Activated CD8-positive, alpha-beta T cell treated with anti-CD3 and anti-CD28 coated beads, Interleukin-2, amount 10 ng/mL, durations not matched to agents 7 days and 5 days (primary cell): ENCODE measurements around the gene PTGER4. TPM values are rescaled to one million over a fixed set of nuclear protein-coding genes. Genes with fewer than 3 reads are reported as not detected.
A peak's percentile ranks its signal among the peaks of the same experiment; 100 is the strongest.

Source experiments
- ATAC-seq: fragments of 150-1000 bp; cut with Tn5 transposase; one replicate; pipeline ENCODE4 v1.10.0; 2021; ENCODE audit warnings: moderate library complexity
- CTCF ChIA-PET: fragments of 350-600 bp; sonication (Branson Sonifier 250); formaldehyde crosslinking; loops from one replicate; lab custom pipeline; 2021; ENCODE audit warnings: antibody characterized with exemption; lab: Charles Lee
- POLR2A ChIA-PET: fragments of 350-600 bp; sonication (Branson Sonifier 250); formaldehyde crosslinking; loops from one replicate; lab custom pipeline; 2021; ENCODE audit warnings: antibody characterized with exemption; lab: Charles Lee
- DNase-seq: peaks from one replicate; pipeline ENCODE4 v3.0.0-alpha.2; 2020
- H3K27ac Mint-ChIP-seq: one replicate; pipeline ENCODE4 v1.8.0; 2021; ENCODE audit warnings: mild to moderate bottlenecking, mixed read lengths
- H3K27me3 Mint-ChIP-seq: one replicate; pipeline ENCODE4 v1.8.0; 2021; ENCODE audit warnings: low read depth, mixed read lengths
- H3K36me3 Mint-ChIP-seq: one replicate; pipeline ENCODE4 v1.8.0; 2021; ENCODE audit warnings: low read depth, mixed read lengths
- H3K4me1 Mint-ChIP-seq: one replicate; pipeline ENCODE4 v1.8.0; 2021; ENCODE audit warnings: low read depth, mixed read lengths
- H3K4me3 Mint-ChIP-seq: one replicate; pipeline ENCODE4 v1.8.0; 2021; ENCODE audit warnings: mild to moderate bottlenecking, mixed read lengths
- H3K9me3 Mint-ChIP-seq: one replicate; pipeline ENCODE4 v1.8.0; 2022; ENCODE audit warnings: mixed read lengths; ENCODE audit not compliant: insufficient read depth
- total RNA-seq, 2 experiments: library from RNA; stranded (reverse); gene quantifications; one replicate each; pipeline ENCODE4 v1.2.3, GENCODE V29; 2021

The PTGER4 gene
- total RNA-seq, 2 experiments from 2014 or later, result 45.8 to 50.8 TPM

- H3K36me3 Mint-ChIP-seq, result peaks cover 61% of the 10 kb centered on the region
- no peaks in the 10 kb centered on the region for H3K27me3 Mint-ChIP-seq
- peaks cover 40% of the 10 kb centered on the region for H3K4me1 Mint-ChIP-seq
- H3K4me3 Mint-ChIP-seq, result peak overlapping the region; percentile 82
- H3K27ac Mint-ChIP-seq, result peak overlapping the region; percentile 89
- DNase-seq (peak; percentile 54), ATAC-seq (peak; percentile 0)
- ChIA-PET POLR2A (interaction anchor here (0.6 to 6.6 kb wide), 11 partner anchors 28 to 1464 kb away, joined by 3 to 60 read pairs (median 5); partner anchors contain the start of gene RPL37), CTCF (interaction anchor here (0.9 to 5.0 kb wide), 7 partner anchors 28 to 275 kb away, joined by 3 to 34 read pairs (median 4); no protein-coding TSS in a partner anchor)
- H3K9me3 Mint-ChIP-seq, result no peaks in the 10 kb centered on the region
Measured at GRCh38 chr5:40681363-40682153, 1.8 kb downstream of the PTGER4 start.

GRCh38 chr5:40682154-40683017, 2.7 kb downstream of the PTGER4 start:
- Mint-ChIP-seq H3K27ac (peak overlapping the region; percentile 89), H3K9me3 (no peaks in the 10 kb centered on the region), H3K27me3 (no peaks in the 10 kb centered on the region), H3K4me3 (peak overlapping the region; percentile 82), H3K4me1 (peaks cover 35% of the 10 kb centered on the region), H3K36me3 (peaks cover 68% of the 10 kb centered on the region)
- ChIA-PET CTCF (interaction anchor here (0.9 to 5.0 kb wide), 8 partner anchors 29 to 734 kb away, joined by 3 to 34 read pairs (median 4); no protein-coding TSS in a partner anchor), POLR2A (interaction anchor here (0.6 to 6.6 kb wide), 7 partner anchors 28 to 1465 kb away, joined by 3 to 60 read pairs (median 5); no protein-coding TSS in a partner anchor)
- peak; percentile 30 for DNase-seq
- no peak for ATAC-seq

- Mint-ChIP-seq H3K4me3 (peak overlapping the region; percentile 82), H3K9me3 (no peaks in the 10 kb centered on the region), H3K36me3 (peaks cover 77% of the 10 kb centered on the region), H3K4me1 (peaks cover 38% of the 10 kb centered on the region), H3K27me3 (no peaks in the 10 kb centered on the region), H3K27ac (peak overlapping the region; percentile 89)
- ATAC-seq (no peak), DNase-seq (no peak)
- ChIA-PET CTCF (interaction anchor here (0.8 to 5.0 kb wide), 11 partner anchors 30 to 734 kb away, joined by 3 to 34 read pairs (median 4); no protein-coding TSS in a partner anchor), POLR2A (interaction anchor here (0.7 to 6.6 kb wide), 6 partner anchors 29 to 282 kb away, joined by 3 to 60 read pairs (median 5); partner anchors contain the start of genes RPL37 and TTC33)
Measured at GRCh38 chr5:40683305-40683704, 3.6 kb downstream of the PTGER4 start.

GRCh38 chr5:40685193-40685592, 5.5 kb downstream of the PTGER4 start:
- Mint-ChIP-seq H3K4me3 (peak overlapping the region; percentile 82), H3K4me1 (peaks cover 47% of the 10 kb centered on the region), H3K27ac (peak overlapping the region; percentile 62), H3K27me3 (no peaks in the 10 kb centered on the region), H3K9me3 (no peaks in the 10 kb centered on the region), H3K36me3 (peaks cover 93% of the 10 kb centered on the region)
- POLR2A ChIA-PET, result interaction anchor here (0.6 to 6.6 kb wide), 3 partner anchors 31 to 279 kb away, joined by 3 to 60 read pairs (median 4); no protein-coding TSS in a partner anchor
- ATAC-seq (no peak), DNase-seq (no peak)
- CTCF ChIA-PET, result interaction anchor here (0.8 to 3.6 kb wide), 9 partner anchors 8 to 736 kb away, joined by 3 to 15 read pairs (median 5); no protein-coding TSS in a partner anchor

DNA sequence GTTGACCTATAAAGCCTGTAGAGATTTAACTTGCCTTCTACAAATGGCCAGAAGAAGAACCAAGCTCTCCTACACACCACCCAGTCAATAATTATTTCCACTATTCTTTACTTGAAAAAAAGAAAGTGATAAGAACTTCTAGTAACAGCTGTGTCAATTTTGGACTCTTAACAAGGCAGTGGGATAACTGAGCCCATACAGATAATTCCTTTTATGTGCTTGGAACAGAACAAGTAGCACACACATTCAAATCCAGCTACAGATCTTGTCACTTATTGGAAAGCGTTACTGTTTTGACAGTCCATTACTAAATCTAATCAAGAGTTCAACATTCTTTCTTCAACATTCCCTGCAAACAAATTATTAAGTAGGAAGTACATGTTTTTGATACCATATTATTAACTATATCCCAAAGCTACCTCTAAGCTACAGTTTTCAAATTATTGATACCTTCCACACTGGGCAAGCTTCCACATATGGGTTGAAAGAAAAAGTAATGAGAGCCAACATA, 6.3 kb downstream of the PTGER4 start:
- H3K4me3 Mint-ChIP-seq, result peak overlapping the region; percentile 82
- DNase-seq (no peak), ATAC-seq (no peak)
- H3K36me3 Mint-ChIP-seq, result peaks cover 91% of the 10 kb centered on the region
- no peaks in the 10 kb centered on the region for H3K9me3 Mint-ChIP-seq
- peaks cover 53% of the 10 kb centered on the region for H3K4me1 Mint-ChIP-seq
- ChIA-PET POLR2A (interaction anchor here (0.6 to 1.5 kb wide), 4 partner anchors 33 to 303 kb away, joined by 4 to 6 read pairs (median 4); no protein-coding TSS in a partner anchor), CTCF (interaction anchor here (0.7 to 3.6 kb wide), 24 partner anchors 9 to 737 kb away, joined by 3 to 15 read pairs (median 4); no protein-coding TSS in a partner anchor)
- H3K27ac Mint-ChIP-seq, result peak overlapping the region; percentile 62
- H3K27me3 Mint-ChIP-seq, result no peaks in the 10 kb centered on the region

DNA sequence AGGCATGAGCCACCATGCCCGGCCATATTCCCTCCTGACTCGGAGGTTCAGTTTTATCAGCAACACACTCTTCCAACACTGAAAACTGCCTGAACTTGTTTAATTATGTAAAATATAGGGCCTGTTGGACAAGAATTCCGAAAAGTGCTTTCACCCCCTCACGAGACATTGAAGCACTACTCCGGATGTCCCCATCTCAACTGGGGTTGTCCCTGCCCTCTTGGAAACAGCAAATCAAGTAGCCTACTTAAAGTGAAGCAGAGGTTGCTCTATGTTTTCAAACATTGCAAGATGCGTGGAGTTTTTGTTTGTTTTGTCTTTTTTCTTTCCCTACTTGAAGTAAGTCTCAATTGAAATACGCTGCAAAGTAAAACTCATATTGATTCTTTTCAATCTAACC, 7.6 kb downstream of the PTGER4 start:
- Mint-ChIP-seq H3K36me3 (peaks cover 91% of the 10 kb centered on the region), H3K27me3 (no peaks in the 10 kb centered on the region), H3K27ac (peak overlapping the region; percentile 81), H3K4me3 (peak overlapping the region; percentile 82), H3K4me1 (peaks cover 62% of the 10 kb centered on the region), H3K9me3 (no peaks in the 10 kb centered on the region)
- ChIA-PET CTCF (interaction anchor here (1.6 to 2.4 kb wide), 3 partner anchors 277 to 738 kb away, joined by 4 to 15 read pairs (median 6); no protein-coding TSS in a partner anchor), POLR2A (no interaction called here)
- ATAC-seq (peak; percentile 22), DNase-seq (peak; percentile 51)

- H3K4me1 Mint-ChIP-seq, result peaks cover 64% of the 10 kb centered on the region
- peak; percentile 73 for ATAC-seq
- no peaks in the 10 kb centered on the region for H3K27me3 Mint-ChIP-seq
- H3K36me3 Mint-ChIP-seq, result peaks cover 88% of the 10 kb centered on the region
- ChIA-PET POLR2A (interaction anchor here (0.7 kb wide), 1 partner anchor 342 kb away, joined by 3 read pairs; no protein-coding TSS in a partner anchor), CTCF (interaction anchor here (0.8 to 3.1 kb wide), 12 partner anchors 15 to 739 kb away, joined by 3 to 23 read pairs (median 4); no protein-coding TSS in a partner anchor)
- no peaks in the 10 kb centered on the region for H3K9me3 Mint-ChIP-seq
- peak overlapping the region; percentile 82 for H3K4me3 Mint-ChIP-seq
- peak overlapping the region; percentile 81 for H3K27ac Mint-ChIP-seq
- DNase-seq, result peak; percentile 93
Measured at GRCh38 chr5:40688127-40688761, 8.5 kb downstream of the PTGER4 start.

GRCh38 chr5:40688996-40689395, 9.3 kb downstream of the PTGER4 start:
- no peak for DNase-seq
- no peaks in the 10 kb centered on the region for H3K9me3 Mint-ChIP-seq
- peak overlapping the region; percentile 44 for H3K27ac Mint-ChIP-seq
- H3K36me3 Mint-ChIP-seq, result peaks cover 85% of the 10 kb centered on the region
- ATAC-seq, result no peak
- no peaks in the 10 kb centered on the region for H3K27me3 Mint-ChIP-seq
- POLR2A ChIA-PET, result interaction anchor here (0.7 to 1.4 kb wide), 3 partner anchors 9 to 727 kb away, joined by 3 read pairs; no protein-coding TSS in a partner anchor
- peaks cover 64% of the 10 kb centered on the region for H3K4me1 Mint-ChIP-seq
- peak overlapping the region; percentile 24 for H3K4me3 Mint-ChIP-seq
- CTCF ChIA-PET, result interaction anchor here (0.8 to 3.1 kb wide), 14 partner anchors 14 to 740 kb away, joined by 3 to 23 read pairs (median 4); no protein-coding TSS in a partner anchor

DNA sequence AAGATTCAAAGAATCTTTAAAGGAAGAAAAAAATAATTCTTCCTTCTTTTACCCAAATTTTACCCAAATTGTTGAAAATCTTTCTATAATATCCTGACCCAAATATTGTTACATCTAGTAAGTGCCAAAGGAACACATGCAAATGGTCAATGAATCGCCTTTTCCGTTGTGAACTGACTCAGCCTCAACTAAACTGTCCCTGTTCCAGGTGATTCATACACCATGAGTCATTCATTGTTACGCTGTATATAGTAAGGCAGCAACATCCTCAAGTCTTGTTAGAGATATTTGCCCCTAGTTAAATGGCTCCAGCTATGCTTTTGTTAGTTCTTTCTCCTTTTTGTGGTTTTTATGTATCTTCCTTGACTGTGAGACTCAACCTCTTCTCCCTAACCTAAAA, 9.7 kb downstream of the PTGER4 start:
- Mint-ChIP-seq H3K4me3 (peak overlapping the region; percentile 24), H3K36me3 (peaks cover 85% of the 10 kb centered on the region), H3K27ac (peak overlapping the region; percentile 63), H3K9me3 (no peaks in the 10 kb centered on the region), H3K4me1 (peaks cover 61% of the 10 kb centered on the region), H3K27me3 (no peaks in the 10 kb centered on the region)
- CTCF ChIA-PET, result interaction anchor here (0.8 to 3.1 kb wide), 14 partner anchors 14 to 973 kb away, joined by 3 to 23 read pairs (median 4); no protein-coding TSS in a partner anchor
- POLR2A ChIA-PET, result interaction anchor here (1.1 to 1.4 kb wide), 2 partner anchors 9 to 728 kb away, joined by 3 read pairs; no protein-coding TSS in a partner anchor
- ATAC-seq, result peak; percentile 50
- DNase-seq, result peak; percentile 59

- no peak overlapping the region for H3K27ac Mint-ChIP-seq
- ChIA-PET POLR2A (interaction anchor here (1.2 to 1.4 kb wide), 2 partner anchors 284 to 729 kb away, joined by 3 read pairs; no protein-coding TSS in a partner anchor), CTCF (interaction anchor here (0.6 to 3.1 kb wide), 5 partner anchors 20 to 974 kb away, joined by 3 to 23 read pairs (median 3); no protein-coding TSS in a partner anchor)
- peaks cover 86% of the 10 kb centered on the region for H3K36me3 Mint-ChIP-seq
- peaks cover 58% of the 10 kb centered on the region for H3K4me1 Mint-ChIP-seq
- no peaks in the 10 kb centered on the region for H3K9me3 Mint-ChIP-seq
- no peak overlapping the region for H3K4me3 Mint-ChIP-seq
- DNase-seq, result no peak
- ATAC-seq, result no peak
- H3K27me3 Mint-ChIP-seq, result no peaks in the 10 kb centered on the region
Measured at GRCh38 chr5:40690267-40690666, 10.6 kb downstream of the PTGER4 start.
